Fibroblast of pulmonary artery (primary cell): ENCODE measurements around the gene CLSTN2.

Experiments used
- DNase-seq: peaks from one replicate; pipeline ENCODE4 v3.0.0-alpha.2; 2010; ENCODE audit warnings: low read depth
- H3K4me3 ChIP-seq: replicated peaks from 2 replicates; pipeline ENCODE4 v1.5.1; 2011; ENCODE audit warnings: low read depth, mild to moderate bottlenecking, control low read depth, low read length, moderate library complexity
- CTCF ChIP-seq: IDR thresholded peaks from 2 replicates; pipeline ENCODE4 v1.5.1; 2011; ENCODE audit warnings: mild to moderate bottlenecking, control low read depth, low read length, inconsistent platforms; ENCODE audit errors: missing control alignments

The CLSTN2 gene

GRCh38 chr3:139975594-139976365 is 40.8 kb downstream of the CLSTN2 start:
- no peak overlapping the region for H3K4me3 ChIP-seq
- TF ChIP-seq CTCF: no peak
- no peak for DNase-seq

GRCh38 chr3:139978966-139979365 is 44.0 kb downstream of the CLSTN2 start:
- no peak for DNase-seq
- no peak for TF ChIP-seq CTCF
- no peak overlapping the region for H3K4me3 ChIP-seq

- DNase-seq: no peak
- TF ChIP-seq CTCF: no peak
- no peak overlapping the region for H3K4me3 ChIP-seq
Measured at GRCh38 chr3:139979991-139980390, 45.0 kb downstream of the CLSTN2 start.

- DNase-seq: no peak
- TF ChIP-seq CTCF: no peak
- H3K4me3 ChIP-seq: no peak overlapping the region
Measured at GRCh38 chr3:139982404-139982803, 47.4 kb downstream of the CLSTN2 start.

GRCh38 chr3:139985576-139985975 is 50.6 kb downstream of the CLSTN2 start:
- TF ChIP-seq CTCF: no peak
- no peak overlapping the region for H3K4me3 ChIP-seq
- DNase-seq: no peak

GRCh38 chr3:139987908-139988307 is 52.9 kb downstream of the CLSTN2 start:
- no peak for TF ChIP-seq CTCF
- no peak overlapping the region for H3K4me3 ChIP-seq
- no peak for DNase-seq
